SU-DHL-6 (cell line): ENCODE measurements around the gene SPO11.

Source experiments
- H2AFZ ChIP-seq: fragments of 200-600 bp; sonication (generic); 2 replicates; pipeline ENCODE4 v1.6.1; 2014; ENCODE audit warnings: low read depth, mild to moderate bottlenecking, moderate library complexity, mixed read lengths, antibody characterized with exemption, low read length; ENCODE audit not compliant: severe bottlenecking
- H3F3A ChIP-seq: fragments of 200-600 bp; shearing (Covaris generic); 2 replicates; pipeline ENCODE4 v1.6.0; 2016; ENCODE audit warnings: antibody characterized with exemption, mild to moderate bottlenecking; ENCODE audit not compliant: insufficient read depth
- H3K27ac ChIP-seq: fragments of 200-600 bp; sonication (generic); 2 replicates; pipeline ENCODE4 v1.5.1; 2016; ENCODE audit warnings: low read depth, mild to moderate bottlenecking, low read length, moderate library complexity, mixed read lengths
- H3K27me3 ChIP-seq: fragments of 200-600 bp; sonication (generic), shearing (Covaris generic); 2 replicates; pipeline ENCODE4 v1.6.0; 2014; ENCODE audit warnings: mild to moderate bottlenecking, low read length
- H3K36me3 ChIP-seq: fragments of 200-600 bp; sonication (generic); 2 replicates; pipeline ENCODE4 v1.6.1; 2014; ENCODE audit warnings: mild to moderate bottlenecking, low read length, mixed read lengths
- H3K4me2 ChIP-seq: fragments of 300-600, 200-600 bp; shearing (Covaris generic), sonication (generic); 2 replicates; pipeline ENCODE4 v1.6.0; 2014; ENCODE audit warnings: low read length, low read depth, mild to moderate bottlenecking; ENCODE audit not compliant: poor library complexity, severe bottlenecking
- H3K4me3 ChIP-seq: fragments of 200-600 bp; sonication (generic); 2 replicates; pipeline ENCODE4 v1.5.1; 2014; ENCODE audit warnings: antibody characterized with exemption, low read length, mild to moderate bottlenecking, mixed read lengths; ENCODE audit not compliant: insufficient read depth, poor library complexity, severe bottlenecking
- H3K79me2 ChIP-seq: fragments of 200-600 bp; sonication (generic); 2 replicates; pipeline ENCODE4 v1.6.1; 2014; ENCODE audit warnings: mild to moderate bottlenecking, low read length, moderate library complexity; ENCODE audit not compliant: insufficient read depth
- H3K9ac ChIP-seq: fragments of 200-600 bp; sonication (generic); 2 replicates; pipeline ENCODE4 v1.7.0; 2014; ENCODE audit warnings: mild to moderate bottlenecking, low read length
- H3K9me2 ChIP-seq: fragments of 200-600 bp; sonication (generic); replicated peaks from 2 replicates; pipeline ENCODE4 v1.6.1; 2014; ENCODE audit warnings: low read length; ENCODE audit not compliant: insufficient read depth
- H3K9me3 ChIP-seq: fragments of 200-600 bp; sonication (generic); 2 replicates; pipeline ENCODE4 v1.6.1; 2014; ENCODE audit warnings: low read length, mixed read lengths; ENCODE audit not compliant: insufficient read depth
- H4K20me1 ChIP-seq: fragments of 200-600 bp; sonication (generic); 2 replicates; pipeline ENCODE4 v1.6.1; 2014; ENCODE audit warnings: low read depth, mild to moderate bottlenecking, antibody characterized with exemption, low read length, moderate library complexity, mixed read lengths
- CTCF ChIP-seq: fragments of 200-600 bp; sonication (generic); IDR thresholded peaks from one replicate; pipeline ENCODE4 v1.5.1; 2017; ENCODE audit warnings: antibody characterized with exemption, mild to moderate bottlenecking, low read length, moderate library complexity; ENCODE audit not compliant: insufficient read depth, poor library complexity, severe bottlenecking
- EZH2phosphoT487 ChIP-seq: fragments of 200-600 bp; sonication (generic), shearing (Covaris generic); conservative IDR thresholded peaks from 2 replicates; pipeline ENCODE4 v1.6.1; 2018; ENCODE audit warnings: mild to moderate bottlenecking, antibody characterized with exemption, low read length, moderate library complexity, mixed read lengths

SPO11 gene

GRCh38 chr20:57282670-57283361 lies 46.8 kb upstream of the SPO11 start:
- Histone ChIP-seq H3K36me3 (no peaks in the 10 kb centered on the region), H3K79me2 (no peaks in the 10 kb centered on the region), H3K9ac (peak overlapping the region; percentile 46), H3K9me3 (no peaks in the 10 kb centered on the region), H3K4me2 (peak overlapping the region; percentile 62), H3K27ac (peak overlapping the region; percentile 95), H3K4me3 (peak overlapping the region; percentile 27), H3K27me3 (no peaks in the 10 kb centered on the region), H3F3A (peaks cover 32% of the 10 kb centered on the region), H2AFZ (no peak overlapping the region), H3K9me2 (no peaks in the 10 kb centered on the region), H4K20me1 (no peaks in the 10 kb centered on the region)
- TF ChIP-seq EZH2phosphoT487, result no peak
- no peak for TF ChIP-seq CTCF

- peaks cover 32% of the 10 kb centered on the region for H3F3A ChIP-seq
- no peaks in the 10 kb centered on the region for H3K27me3 ChIP-seq
- TF ChIP-seq CTCF (no peak), EZH2phosphoT487 (no peak)
- no peaks in the 10 kb centered on the region for H3K36me3 ChIP-seq
- no peak overlapping the region for H2AFZ ChIP-seq
- no peaks in the 10 kb centered on the region for H3K9me2 ChIP-seq
- H3K9ac ChIP-seq, result peak overlapping the region; percentile 46
- no peaks in the 10 kb centered on the region for H3K9me3 ChIP-seq
- no peaks in the 10 kb centered on the region for H3K79me2 ChIP-seq
- no peaks in the 10 kb centered on the region for H4K20me1 ChIP-seq
- peak overlapping the region; percentile 62 for H3K4me2 ChIP-seq
- H3K27ac ChIP-seq, result peak overlapping the region; percentile 95
- peak overlapping the region; percentile 5 for H3K4me3 ChIP-seq
Measured at GRCh38 chr20:57283860-57284259, 45.7 kb upstream of the SPO11 start.

GRCh38 chr20:57287007-57287880 lies 42.4 kb upstream of the SPO11 start:
- Histone ChIP-seq H4K20me1 (no peaks in the 10 kb centered on the region), H3F3A (peaks cover 13% of the 10 kb centered on the region), H3K9me3 (no peaks in the 10 kb centered on the region), H3K27me3 (no peaks in the 10 kb centered on the region), H3K79me2 (no peaks in the 10 kb centered on the region), H3K9ac (no peak overlapping the region), H3K36me3 (no peaks in the 10 kb centered on the region), H2AFZ (no peak overlapping the region), H3K4me3 (no peak overlapping the region), H3K27ac (no peak overlapping the region), H3K9me2 (no peaks in the 10 kb centered on the region), H3K4me2 (no peak overlapping the region)
- TF ChIP-seq CTCF (no peak), EZH2phosphoT487 (no peak)
